Ramos (cell line): Measurements from ENCODE around the gene FBXO44.

Source experiments
- in situ Hi-C: fragments of 300-500 bp; cut with MboI; formaldehyde crosslinking; loops from one replicate; pipeline ENCODE4 v1.14.3; 2022; ENCODE audit warnings: low sequenced_read_pairs; ENCODE audit not compliant: unreplicated experiment

The FBXO44 gene

GRCh38 chr1:11654939-11655808, 497 bp downstream of the FBXO44 start:
- in situ Hi-C loops = no loop called here

- in situ Hi-C loops = no loop called here
These were observed 3.0 kb downstream of the FBXO44 start for GRCh38 chr1:11657654-11658053.

GRCh38 chr1:11658542-11658941, 3.9 kb downstream of the FBXO44 start:
- in situ Hi-C loops = no loop called here

DNA sequence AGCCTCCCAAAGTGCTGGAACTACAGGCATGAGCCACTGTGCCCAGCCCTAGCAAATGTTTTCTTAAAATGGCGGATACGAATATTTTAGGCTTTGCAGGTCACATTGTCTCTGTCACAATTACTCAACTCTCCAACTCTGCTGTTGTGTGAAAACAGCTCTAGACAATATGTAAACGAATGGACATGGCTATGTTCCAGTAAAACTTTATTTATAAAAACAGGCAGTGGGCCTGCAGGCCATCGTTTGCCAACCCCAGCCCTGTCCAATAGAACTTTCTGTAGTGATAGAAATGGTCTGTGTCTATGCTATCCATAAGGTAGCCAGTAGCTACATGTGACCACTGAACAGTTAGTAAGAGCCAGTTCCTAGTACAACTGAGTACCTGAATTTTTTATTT, 5.1 kb downstream of the FBXO44 start:
- in situ Hi-C loops = loop anchor here (5.0 kb wide), 1 partner anchor 58 kb away; no protein-coding TSS in a partner anchor

- in situ Hi-C loops = loop anchor here (5.0 kb wide), 1 partner anchor 56 kb away; no protein-coding TSS in a partner anchor
These were observed 6.4 kb downstream of the FBXO44 start for GRCh38 chr1:11661103-11661502.

GRCh38 chr1:11664336-11665065, 9.8 kb downstream of the FBXO44 start:
- in situ Hi-C loops = loop anchor here (5.0 kb wide), 1 partner anchor 53 kb away; no protein-coding TSS in a partner anchor

GRCh38 chr1:11668516-11668915, 13.8 kb downstream of the FBXO44 start:
- in situ Hi-C loops = no loop called here

DNA sequence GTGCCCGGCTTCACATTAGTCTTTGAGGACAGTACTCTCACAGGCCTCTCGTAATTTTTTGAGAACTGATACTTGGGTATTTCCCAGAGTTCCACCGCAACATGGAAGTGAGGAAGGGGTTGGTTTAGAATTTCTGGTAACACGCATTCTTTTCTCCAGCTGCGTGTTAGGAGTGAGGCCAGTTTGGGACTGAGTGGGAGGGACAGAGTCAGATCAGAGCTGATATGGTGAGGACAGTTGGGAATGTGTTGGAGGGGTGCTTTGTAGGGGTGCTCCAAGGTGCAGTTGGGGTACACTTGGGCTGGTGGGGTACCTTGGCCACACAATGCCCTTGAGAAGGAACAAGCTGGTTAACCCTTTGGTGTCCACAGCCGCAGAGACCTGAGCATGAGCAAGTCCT, 16.1 kb downstream of the FBXO44 start:
- in situ Hi-C loops = no loop called here

- in situ Hi-C loops = no loop called here
These were observed 16.5 kb downstream of the FBXO44 start for GRCh38 chr1:11671205-11671543.

GRCh38 chr1:11671544-11672286, 17.0 kb downstream of the FBXO44 start:
- in situ Hi-C loops = no loop called here

DNA sequence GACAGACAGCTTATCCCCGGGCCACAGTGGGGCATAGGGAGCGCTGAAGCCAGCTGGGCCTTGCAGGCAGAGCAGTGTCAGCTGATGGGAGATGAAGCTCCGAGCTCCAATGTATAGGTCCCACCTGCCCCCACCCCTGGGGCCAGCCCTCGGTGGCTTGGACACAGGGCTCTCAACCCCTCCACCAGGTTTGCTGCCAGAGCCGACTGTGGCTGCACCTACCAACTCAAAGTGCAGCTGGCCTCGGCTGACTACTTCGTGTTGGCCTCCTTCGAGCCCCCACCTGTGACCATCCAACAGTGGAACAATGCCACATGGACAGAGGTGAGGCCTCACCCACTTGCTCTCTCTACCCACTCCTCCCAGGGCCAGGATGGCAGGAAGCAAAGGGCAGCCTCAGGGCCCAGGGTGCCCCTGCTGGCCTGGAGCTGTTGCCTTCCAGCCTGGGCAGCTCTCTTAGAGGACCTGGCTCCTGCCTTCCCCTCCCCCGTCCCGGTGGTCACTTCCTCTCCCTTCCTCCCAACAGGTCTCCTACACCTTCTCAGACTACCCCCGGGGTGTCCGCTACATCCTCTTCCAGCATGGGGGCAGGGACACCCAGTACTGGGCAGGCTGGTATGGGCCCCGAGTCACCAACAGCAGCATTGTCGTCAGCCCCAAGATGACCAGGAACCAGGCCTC, 18.6 kb downstream of the FBXO44 start:
- in situ Hi-C loops = no loop called here

DNA sequence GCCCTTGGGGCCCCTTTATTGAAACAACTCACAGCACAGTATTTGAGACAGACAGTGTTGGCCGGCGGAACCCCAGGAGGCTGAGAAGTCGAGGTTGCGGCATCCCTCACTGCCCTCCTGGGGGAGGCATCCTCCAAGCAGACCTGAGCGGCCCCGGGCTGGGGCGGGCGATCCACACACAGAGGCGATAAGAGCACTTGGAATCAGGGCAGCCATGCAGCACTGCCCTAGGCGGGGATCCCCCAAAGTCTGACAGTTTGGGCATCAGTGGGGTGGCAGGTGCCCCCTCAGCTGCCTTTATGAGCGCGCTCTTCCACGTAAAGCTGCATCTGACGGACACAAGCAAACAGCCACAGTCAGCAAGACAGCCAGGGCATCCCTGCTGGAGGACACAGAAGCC, 19.8 kb downstream of the FBXO44 start:
- in situ Hi-C loops = no loop called here

GRCh38 chr1:11675325-11675724, 20.6 kb downstream of the FBXO44 start:
- in situ Hi-C loops = no loop called here

DNA sequence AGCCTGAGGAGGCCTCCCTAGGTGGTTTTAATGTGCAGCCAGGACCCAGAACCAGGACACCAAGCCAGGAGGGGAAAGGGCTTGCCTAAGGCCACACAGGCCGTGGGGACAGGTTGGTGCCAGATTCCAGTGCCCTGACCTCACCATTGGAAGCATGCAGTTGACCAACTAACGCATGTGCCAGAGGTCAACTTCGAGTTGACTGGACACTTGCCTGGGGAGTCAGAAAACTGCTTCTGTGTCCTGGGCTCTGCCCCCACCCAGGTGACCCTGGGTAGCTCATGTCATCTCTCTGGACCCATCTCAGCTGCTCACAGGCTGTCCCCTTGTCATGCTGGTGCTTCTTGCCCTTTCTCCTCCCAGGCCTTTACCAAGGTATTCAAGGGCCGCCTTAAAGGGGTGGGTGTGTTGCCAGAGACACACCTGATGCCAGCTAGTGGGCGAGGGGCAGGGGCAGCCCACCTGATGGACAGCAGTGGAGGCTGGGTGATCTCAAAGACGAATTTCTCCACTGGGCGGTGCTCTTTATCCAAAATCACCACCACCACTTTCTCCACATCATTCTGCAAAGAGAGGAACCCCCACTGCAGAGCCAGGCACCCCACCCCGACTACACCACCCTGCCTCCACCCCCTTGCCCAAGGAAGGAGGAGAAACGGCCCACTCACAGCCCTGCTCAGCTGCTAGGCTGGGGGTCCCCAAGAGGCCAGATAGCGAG, 21.9 kb downstream of the FBXO44 start:
- in situ Hi-C loops = no loop called here

GRCh38 chr1:11678442-11678841, 23.8 kb downstream of the FBXO44 start:
- in situ Hi-C loops = no loop called here

DNA sequence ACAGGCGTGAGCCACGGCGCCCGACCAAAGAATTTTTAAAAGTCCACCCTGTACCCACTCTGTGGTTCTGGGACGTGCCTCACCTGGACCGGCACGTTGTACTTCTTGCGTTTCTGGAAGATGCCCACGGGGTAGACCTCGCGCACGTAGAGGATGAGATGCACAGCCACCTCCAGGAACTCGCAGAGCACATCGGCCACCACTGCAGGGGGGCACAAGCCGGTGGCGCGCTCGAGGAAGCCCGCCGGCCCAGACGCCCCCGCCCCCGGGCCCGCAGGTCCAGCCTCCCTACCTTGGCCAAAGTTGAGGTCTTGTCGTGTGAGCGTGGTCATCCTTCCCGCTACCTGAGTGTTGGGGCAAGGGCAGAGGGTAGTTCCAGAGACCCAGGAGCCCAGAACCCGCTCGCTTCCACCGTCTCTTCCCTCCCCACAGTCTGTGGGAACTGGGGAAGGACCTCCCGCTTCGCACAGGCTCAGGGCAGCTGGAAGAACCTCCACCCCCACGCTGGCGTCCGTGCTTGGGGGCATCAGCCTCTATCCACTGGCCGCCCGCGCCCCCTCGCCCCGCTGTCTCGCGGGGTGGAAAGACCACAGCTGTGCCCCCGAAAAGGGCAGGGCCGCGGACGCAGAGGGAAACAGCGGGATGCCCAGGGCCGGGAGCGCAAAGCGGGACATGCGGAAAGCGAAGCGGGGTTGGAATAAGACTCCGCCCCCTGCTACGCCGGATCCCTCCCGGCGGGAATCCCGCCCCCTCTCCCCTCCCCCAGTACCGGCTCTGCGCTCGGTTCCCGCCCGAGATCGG, 25.8 kb downstream of the FBXO44 start:
- in situ Hi-C loops = no loop called here

GRCh38 chr1:11681071-11681771, 26.5 kb downstream of the FBXO44 start, which contains the start of gene MAD2L2:
Gene MAD2L2, minus strand, starts transcription at chr1:11681148. Its CDS starts 547 bp downstream, at chr1:11680601.
- in situ Hi-C loops = no loop called here

- in situ Hi-C loops = no loop called here
These were observed 27.7 kb downstream of the FBXO44 start for GRCh38 chr1:11682287-11682771.
